A549 treated with RU486 at 1 μM for 4 hours (cell line): ENCODE data around the gene NFYC. TPM values are rescaled to one million over a fixed set of nuclear protein-coding genes. Genes with fewer than 3 reads are reported as not detected.

ENCODE experiments used
- total RNA-seq: library from RNA; stranded (reverse); fragments of 200-300 nt; extraction: Qiagen RNA extraction; gene quantifications from 5 replicates; pipeline ENCODE4 v1.2.3, GENCODE V29; 2022; ENCODE audit warnings: low read depth

NFYC gene
- 35.0 to 44.2 TPM (median 39.1 TPM) in 5 replicates for total RNA-seq

GRCh38 chr1:40691538-40692428, at the start of gene NFYC:
NFYC (plus strand) TSS chr1:40691704; CDS start chr1:40738844, 47,140 bp downstream.

GRCh38 chr1:40665335-40666171, 26.0 kb upstream of the NFYC start, which contains the start of gene RIMS3:
RIMS3 (minus strand) TSS chr1:40665682; CDS start chr1:40641925, 23,757 bp downstream.

GRCh38 chr1:40783001-40783905, 91.7 kb downstream of the NFYC start, which contains the start of gene KCNQ4:
KCNQ4 (plus strand) TSS chr1:40783787; CDS start chr1:40784094, 307 bp downstream.

Other genes starting within 250 kb of the NFYC start
- gene ZFP69B, start 241.2 kb upstream of the NFYC start, total RNA-seq: 0.76 to 2.6 TPM (median 1.9 TPM) in 5 replicates
- not detected in 5 replicates for gene ZFP69, start 214.4 kb upstream of the NFYC start, total RNA-seq
- gene EXO5, start 182.9 kb upstream of the NFYC start, total RNA-seq: 3.5 to 4.9 TPM (median 3.8 TPM) in 5 replicates
- gene ZNF684, start 160.1 kb upstream of the NFYC start, total RNA-seq: 1.6 to 2.5 TPM (median 2.1 TPM) in 5 replicates
- gene RIMS3, start 26.0 kb upstream of the NFYC start, total RNA-seq: 0.46 to 1.1 TPM (median 0.91 TPM) in 5 replicates
- gene KCNQ4, start 92.1 kb downstream of the NFYC start, total RNA-seq: 0.14 to 0.35 TPM (median 0.28 TPM) in 5 replicates
- gene CITED4, start 170.7 kb downstream of the NFYC start, total RNA-seq: 41.2 to 95.9 TPM (median 82.3 TPM) in 5 replicates